Measurements from ENCODE around the gene BDKRB1.

- TF ChIP-seq, protein P1, sequence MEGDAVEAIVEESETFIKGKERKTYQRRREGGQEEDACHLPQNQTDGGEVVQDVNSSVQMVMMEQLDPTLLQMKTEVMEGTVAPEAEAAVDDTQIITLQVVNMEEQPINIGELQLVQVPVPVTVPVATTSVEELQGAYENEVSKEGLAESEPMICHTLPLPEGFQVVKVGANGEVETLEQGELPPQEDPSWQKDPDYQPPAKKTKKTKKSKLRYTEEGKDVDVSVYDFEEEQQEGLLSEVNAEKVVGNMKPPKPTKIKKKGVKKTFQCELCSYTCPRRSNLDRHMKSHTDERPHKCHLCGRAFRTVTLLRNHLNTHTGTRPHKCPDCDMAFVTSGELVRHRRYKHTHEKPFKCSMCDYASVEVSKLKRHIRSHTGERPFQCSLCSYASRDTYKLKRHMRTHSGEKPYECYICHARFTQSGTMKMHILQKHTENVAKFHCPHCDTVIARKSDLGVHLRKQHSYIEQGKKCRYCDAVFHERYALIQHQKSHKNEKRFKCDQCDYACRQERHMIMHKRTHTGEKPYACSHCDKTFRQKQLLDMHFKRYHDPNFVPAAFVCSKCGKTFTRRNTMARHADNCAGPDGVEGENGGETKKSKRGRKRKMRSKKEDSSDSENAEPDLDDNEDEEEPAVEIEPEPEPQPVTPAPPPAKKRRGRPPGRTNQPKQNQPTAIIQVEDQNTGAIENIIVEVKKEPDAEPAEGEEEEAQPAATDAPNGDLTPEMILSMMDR (IDR thresholded peaks at IDR 0.05; ENCODE audit: insufficient read depth, low read depth, low read length): no peak
- TF ChIP-seq EZH2 (IDR thresholded peaks at IDR 0.05; ENCODE audit: insufficient read depth, low read length): no peak
These were observed 11.3 kb downstream of the BDKRB1 start for GRCh38 chr14:96267336-96267735.
